Trophoblast cell (in vitro differentiated cells and primary cell): ENCODE measurements around the gene PPP1R13B.

Experiments
- DNase-seq, 2 donors: peaks; one replicate each; pipeline ENCODE4 v3.0.0-alpha.2; 2016
- H2AFZ ChIP-seq: 2 replicates; pipeline ENCODE4 v1.6.1; 2013; ENCODE audit warnings: low read length, moderate library complexity, mild to moderate bottlenecking; ENCODE audit not compliant: insufficient read depth, poor library complexity
- H2AK5ac ChIP-seq: 2 replicates; pipeline ENCODE4 v1.6.1; 2013; ENCODE audit warnings: mild to moderate bottlenecking, low read length
- H2BK120ac ChIP-seq: 2 replicates; pipeline ENCODE4 v1.6.1; 2013; ENCODE audit warnings: low read length, mild to moderate bottlenecking, moderate library complexity; ENCODE audit not compliant: insufficient read depth, poor library complexity
- H2BK12ac ChIP-seq: 2 replicates; pipeline ENCODE4 v1.6.1; 2013; ENCODE audit warnings: mild to moderate bottlenecking, low read length, moderate library complexity
- H2BK5ac ChIP-seq: 2 replicates; pipeline ENCODE4 v1.6.1; 2013; ENCODE audit warnings: low read length, low read depth, moderate library complexity, mild to moderate bottlenecking; ENCODE audit not compliant: poor library complexity
- H3K14ac ChIP-seq: 2 replicates; pipeline ENCODE4 v1.6.1; 2013; ENCODE audit warnings: mild to moderate bottlenecking, low read length
- H3K18ac ChIP-seq: 2 replicates; pipeline ENCODE4 v1.6.1; 2013; ENCODE audit warnings: mild to moderate bottlenecking, low read length
- H3K23ac ChIP-seq: 2 replicates; pipeline ENCODE4 v1.6.1; 2013; ENCODE audit warnings: low read length
- H3K27ac ChIP-seq: 2 replicates; pipeline ENCODE4 v1.5.1; 2013; ENCODE audit warnings: low read depth, mild to moderate bottlenecking, inconsistent platforms, low read length, moderate library complexity
- H3K27me3 ChIP-seq: 2 replicates; pipeline ENCODE4 v1.6.1; 2013; ENCODE audit warnings: inconsistent platforms, mild to moderate bottlenecking, low read length, moderate library complexity; ENCODE audit not compliant: insufficient read depth
- H3K36me3 ChIP-seq, 2 experiments: 1 replicate in 1 of 2; 2 replicates in 1 of 2; pipeline ENCODE4 v1.6.1; 2013; ENCODE audit warnings: low read length in 2 of 2, mild to moderate bottlenecking in 2 of 2, moderate library complexity in 1 of 2; ENCODE audit not compliant: insufficient read depth in 2 of 2, control insufficient read depth in 1 of 2
- H3K4ac ChIP-seq: 2 replicates; pipeline ENCODE4 v1.6.1; 2013; ENCODE audit warnings: low read depth, mild to moderate bottlenecking, low read length, moderate library complexity
- H3K4me1 ChIP-seq, 2 experiments: 1 replicate in 1 of 2; 2 replicates in 1 of 2; pipeline ENCODE4 v1.6.1; 2013; ENCODE audit warnings: low read length in 2 of 2, mild to moderate bottlenecking in 2 of 2, moderate library complexity in 1 of 2; ENCODE audit not compliant: insufficient read depth in 2 of 2, control insufficient read depth in 1 of 2
- H3K4me2 ChIP-seq: 2 replicates; pipeline ENCODE4 v1.6.1; 2013; ENCODE audit warnings: inconsistent platforms, mild to moderate bottlenecking, low read length, moderate library complexity
- H3K4me3 ChIP-seq: 2 replicates; pipeline ENCODE4 v1.5.1; 2013; ENCODE audit warnings: mild to moderate bottlenecking, low read depth, low read length, inconsistent platforms
- H3K79me1 ChIP-seq: one replicate; pipeline ENCODE4 v1.6.1; 2013; ENCODE audit warnings: low read length
- H3K79me2 ChIP-seq: 2 replicates; pipeline ENCODE4 v1.6.1; 2013; ENCODE audit warnings: low read length, mild to moderate bottlenecking; ENCODE audit not compliant: control insufficient read depth, insufficient read depth, poor library complexity
- H3K9ac ChIP-seq: 2 replicates; pipeline ENCODE4 v1.6.1; 2013; ENCODE audit warnings: mild to moderate bottlenecking, low read length
- H3K9me3 ChIP-seq: 2 replicates; pipeline ENCODE4 v1.6.1; 2013; ENCODE audit warnings: low read depth, mild to moderate bottlenecking, control low read depth, inconsistent platforms, low read length; ENCODE audit not compliant: insufficient read depth
- H4K12ac ChIP-seq: 2 replicates; pipeline ENCODE4 v1.6.1; 2013; ENCODE audit warnings: low read depth, mild to moderate bottlenecking, low read length, moderate library complexity
- H4K8ac ChIP-seq: 2 replicates; pipeline ENCODE4 v1.6.1; 2013; ENCODE audit warnings: low read depth, mild to moderate bottlenecking, low read length, moderate library complexity
- H4K91ac ChIP-seq: one replicate; pipeline ENCODE4 v1.6.1; 2013; ENCODE audit warnings: low read depth, mild to moderate bottlenecking, low read length, moderate library complexity
- WGBS: extraction: QIAGEN DNeasy Blood & Tissue Kit; methylation state at CpG from one replicate; pipeline ENCODE4 v1.1.7; 2013; ENCODE audit warnings: missing lambda C conversion rate; ENCODE audit not compliant: insufficient read length, insufficient coverage; ENCODE audit errors: extremely low coverage; 5-methylcytosine and 5-hydroxymethylcytosine counted together

PPP1R13B gene

GRCh38 chr14:103725739-103726395 lies 121.5 kb downstream of the PPP1R13B start:
- no peaks in the 10 kb centered on the region for H3K4me1 ChIP-seq
- H2AK5ac ChIP-seq = no peak overlapping the region
- no peak overlapping the region for H3K9ac ChIP-seq
- H3K27me3 ChIP-seq = no peaks in the 10 kb centered on the region
- H4K12ac ChIP-seq = no peak overlapping the region
- H4K8ac ChIP-seq = no peak overlapping the region
- H3K79me1 ChIP-seq = no peaks in the 10 kb centered on the region
- WGBS = no CpG with 5 or more reads among the region's 16 CpGs
- H2BK5ac ChIP-seq = no peak overlapping the region
- DNase-seq = no peak
- no peak overlapping the region for H3K4me2 ChIP-seq
- no peak overlapping the region for H2BK12ac ChIP-seq
- peaks cover 38 to 48% of the 10 kb centered on the region in 2 experiments for H3K36me3 ChIP-seq
- H3K27ac ChIP-seq = no peak overlapping the region
- no peak overlapping the region for H2BK120ac ChIP-seq
- H3K14ac ChIP-seq = no peak overlapping the region
- no peak overlapping the region for H3K4ac ChIP-seq
- peaks cover 1% of the 10 kb centered on the region for H3K79me2 ChIP-seq
- H2AFZ ChIP-seq = no peak overlapping the region
- H4K91ac ChIP-seq = no peak overlapping the region
- H3K9me3 ChIP-seq = no peaks in the 10 kb centered on the region
- no peak overlapping the region for H3K18ac ChIP-seq
- H3K4me3 ChIP-seq = peak overlapping the region; percentile 2
- no peak overlapping the region for H3K23ac ChIP-seq

GRCh38 chr14:103725001-103725682 lies 122.2 kb downstream of the PPP1R13B start:
- Histone ChIP-seq H3K23ac (no peak overlapping the region), H3K14ac (no peak overlapping the region), H3K9ac (no peak overlapping the region), H2BK12ac (no peak overlapping the region), H3K4me1 (no peaks in the 10 kb centered on the region), H3K4ac (peak overlapping the region; percentile 29), H3K79me1 (no peaks in the 10 kb centered on the region), H3K27me3 (no peaks in the 10 kb centered on the region), H4K12ac (no peak overlapping the region), H3K9me3 (no peaks in the 10 kb centered on the region), H2BK120ac (no peak overlapping the region), H3K18ac (no peak overlapping the region), H2AFZ (peak overlapping the region; percentile 43), H3K4me2 (no peak overlapping the region), H2AK5ac (no peak overlapping the region), H4K8ac (no peak overlapping the region), H3K27ac (no peak overlapping the region), H4K91ac (no peak overlapping the region), H3K36me3 (peaks cover 31 to 42% of the 10 kb centered on the region in 2 experiments), H3K4me3 (no peak overlapping the region), H3K79me2 (peaks cover 1% of the 10 kb centered on the region), H2BK5ac (no peak overlapping the region)
- DNase-seq = no peak
- no CpG with 5 or more reads among the region's 29 CpGs for WGBS

- Histone ChIP-seq H3K9ac (no peak overlapping the region), H3K18ac (peak overlapping the region; percentile 3), H3K14ac (no peak overlapping the region), H3K27ac (no peak overlapping the region), H2AFZ (no peak overlapping the region), H3K4me2 (no peak overlapping the region), H2BK120ac (no peak overlapping the region), H3K4me3 (no peak overlapping the region), H3K4me1 (no peaks in the 10 kb centered on the region), H4K8ac (no peak overlapping the region), H3K79me1 (no peaks in the 10 kb centered on the region), H3K79me2 (peaks cover 1% of the 10 kb centered on the region), H4K91ac (no peak overlapping the region), H3K36me3 (peaks cover 23 to 33% of the 10 kb centered on the region in 2 experiments), H4K12ac (no peak overlapping the region), H3K23ac (no peak overlapping the region), H3K27me3 (no peaks in the 10 kb centered on the region), H2BK12ac (no peak overlapping the region), H2BK5ac (no peak overlapping the region), H2AK5ac (no peak overlapping the region), H3K4ac (no peak overlapping the region), H3K9me3 (no peaks in the 10 kb centered on the region)
- no peak for DNase-seq
- WGBS = no CpG with 5 or more reads among the region's 20 CpGs
Observed at GRCh38 chr14:103724116-103724515, 123.3 kb downstream of the PPP1R13B start.

GRCh38 chr14:103723748-103724081 lies 123.7 kb downstream of the PPP1R13B start:
- Histone ChIP-seq H3K79me2 (peaks cover 3% of the 10 kb centered on the region), H3K4me1 (no peaks in the 10 kb centered on the region), H4K8ac (no peak overlapping the region), H4K12ac (no peak overlapping the region), H3K27ac (no peak overlapping the region), H3K4ac (no peak overlapping the region), H2AK5ac (no peak overlapping the region), H3K4me3 (no peak overlapping the region), H2BK120ac (no peak overlapping the region), H3K79me1 (no peaks in the 10 kb centered on the region), H3K27me3 (no peaks in the 10 kb centered on the region), H3K14ac (no peak overlapping the region), H2BK12ac (no peak overlapping the region), H3K9ac (no peak overlapping the region), H3K36me3 (peaks cover 19 to 31% of the 10 kb centered on the region in 2 experiments), H3K23ac (no peak overlapping the region), H2BK5ac (no peak overlapping the region), H4K91ac (no peak overlapping the region), H3K9me3 (no peaks in the 10 kb centered on the region), H2AFZ (no peak overlapping the region), H3K18ac (no peak overlapping the region), H3K4me2 (no peak overlapping the region)
- no CpG with 5 or more reads among the region's 7 CpGs for WGBS
- no peak for DNase-seq
